Neural crest cell (in vitro differentiated cells): Measurements from ENCODE around the gene EVI5L. TPM values are rescaled to one million over a fixed set of nuclear protein-coding genes. Genes with fewer than 3 reads are reported as not detected.

Source experiments
- DNase-seq: peaks from one replicate; pipeline ENCODE4 v3.0.0; 2021; ENCODE audit warnings: low read depth, mixed read lengths, low spot score
- H3K27ac Mint-ChIP-seq: one replicate; pipeline ENCODE4 v1.8.0; 2021; ENCODE audit warnings: mild to moderate bottlenecking, mixed read lengths; ENCODE audit not compliant: unreplicated experiment
- H3K27me3 Mint-ChIP-seq: 2 replicates; pipeline ENCODE4 v1.8.0; 2021; ENCODE audit warnings: low read depth, mild to moderate bottlenecking, mixed read lengths
- H3K36me3 Mint-ChIP-seq: 2 replicates; pipeline ENCODE4 v1.8.0; 2021; ENCODE audit warnings: low read depth, mild to moderate bottlenecking, mixed read lengths
- H3K4me1 Mint-ChIP-seq: 2 replicates; pipeline ENCODE4 v1.8.0; 2021; ENCODE audit warnings: mixed read lengths
- H3K4me3 Mint-ChIP-seq: one replicate; pipeline ENCODE4 v1.8.0; 2021; ENCODE audit warnings: mild to moderate bottlenecking, mixed read lengths
- H3K9me3 Mint-ChIP-seq: 2 replicates; pipeline ENCODE4 v1.8.0; 2021; ENCODE audit warnings: mixed read lengths
- total RNA-seq: library from RNA; stranded (reverse); gene quantifications from 2 replicates; pipeline ENCODE4 v1.2.1, GENCODE V29; 2021
- TF ChIP-seq, protein P1 (sequence below): fragments of 200-600 bp; sonication (generic); conservative IDR thresholded peaks from 2 replicates; pipeline ENCODE4 v1.5.0; 2021; ENCODE audit warnings: antibody characterized with exemption, mild to moderate bottlenecking

The EVI5L gene
- total RNA-seq, 1 donor from 2014 or later: 19.5 TPM

- no peaks in the 10 kb centered on the region for H3K9me3 Mint-ChIP-seq
- no peak for DNase-seq
- H3K4me3 Mint-ChIP-seq: no peak overlapping the region
- TF ChIP-seq, protein P1, sequence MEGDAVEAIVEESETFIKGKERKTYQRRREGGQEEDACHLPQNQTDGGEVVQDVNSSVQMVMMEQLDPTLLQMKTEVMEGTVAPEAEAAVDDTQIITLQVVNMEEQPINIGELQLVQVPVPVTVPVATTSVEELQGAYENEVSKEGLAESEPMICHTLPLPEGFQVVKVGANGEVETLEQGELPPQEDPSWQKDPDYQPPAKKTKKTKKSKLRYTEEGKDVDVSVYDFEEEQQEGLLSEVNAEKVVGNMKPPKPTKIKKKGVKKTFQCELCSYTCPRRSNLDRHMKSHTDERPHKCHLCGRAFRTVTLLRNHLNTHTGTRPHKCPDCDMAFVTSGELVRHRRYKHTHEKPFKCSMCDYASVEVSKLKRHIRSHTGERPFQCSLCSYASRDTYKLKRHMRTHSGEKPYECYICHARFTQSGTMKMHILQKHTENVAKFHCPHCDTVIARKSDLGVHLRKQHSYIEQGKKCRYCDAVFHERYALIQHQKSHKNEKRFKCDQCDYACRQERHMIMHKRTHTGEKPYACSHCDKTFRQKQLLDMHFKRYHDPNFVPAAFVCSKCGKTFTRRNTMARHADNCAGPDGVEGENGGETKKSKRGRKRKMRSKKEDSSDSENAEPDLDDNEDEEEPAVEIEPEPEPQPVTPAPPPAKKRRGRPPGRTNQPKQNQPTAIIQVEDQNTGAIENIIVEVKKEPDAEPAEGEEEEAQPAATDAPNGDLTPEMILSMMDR: no peak
- H3K27ac Mint-ChIP-seq: no peak overlapping the region
- H3K36me3 Mint-ChIP-seq: no peaks in the 10 kb centered on the region
- H3K4me1 Mint-ChIP-seq: no peaks in the 10 kb centered on the region
- H3K27me3 Mint-ChIP-seq: no peaks in the 10 kb centered on the region
Measured at GRCh38 chr19:7845390-7846154, 15.6 kb downstream of the EVI5L start.

- Mint-ChIP-seq H3K36me3 (no peaks in the 10 kb centered on the region), H3K4me3 (no peak overlapping the region), H3K9me3 (no peaks in the 10 kb centered on the region), H3K4me1 (no peaks in the 10 kb centered on the region), H3K27me3 (no peaks in the 10 kb centered on the region), H3K27ac (no peak overlapping the region)
- DNase-seq: no peak
- TF ChIP-seq, protein P1: no peak
Measured at GRCh38 chr19:7846155-7846646, 16.2 kb downstream of the EVI5L start.

DNA sequence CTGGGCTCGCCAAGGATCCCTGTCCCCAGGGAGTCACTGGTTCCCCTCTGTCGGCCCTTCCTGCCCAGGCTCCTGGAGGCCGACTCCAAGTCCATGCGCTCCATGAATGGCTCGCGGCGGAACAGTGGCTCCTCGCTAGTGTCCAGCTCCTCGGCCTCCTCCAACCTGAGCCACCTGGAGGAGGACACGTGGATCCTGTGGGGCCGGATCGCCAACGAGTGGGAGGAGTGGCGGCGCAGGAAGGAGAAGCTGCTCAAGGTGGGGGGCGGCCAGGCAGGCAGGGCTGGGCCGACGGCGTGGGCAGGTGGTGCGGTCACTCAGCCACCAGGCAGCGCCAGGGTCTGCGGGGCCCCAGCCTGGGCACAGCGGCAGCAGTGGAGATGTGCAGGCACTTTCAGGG is 17.6 kb downstream of the EVI5L start:
- Mint-ChIP-seq H3K4me1 (no peaks in the 10 kb centered on the region), H3K4me3 (no peak overlapping the region), H3K27me3 (no peaks in the 10 kb centered on the region), H3K9me3 (no peaks in the 10 kb centered on the region), H3K27ac (no peak overlapping the region), H3K36me3 (no peaks in the 10 kb centered on the region)
- DNase-seq: no peak
- TF ChIP-seq, protein P1: no peak

DNA sequence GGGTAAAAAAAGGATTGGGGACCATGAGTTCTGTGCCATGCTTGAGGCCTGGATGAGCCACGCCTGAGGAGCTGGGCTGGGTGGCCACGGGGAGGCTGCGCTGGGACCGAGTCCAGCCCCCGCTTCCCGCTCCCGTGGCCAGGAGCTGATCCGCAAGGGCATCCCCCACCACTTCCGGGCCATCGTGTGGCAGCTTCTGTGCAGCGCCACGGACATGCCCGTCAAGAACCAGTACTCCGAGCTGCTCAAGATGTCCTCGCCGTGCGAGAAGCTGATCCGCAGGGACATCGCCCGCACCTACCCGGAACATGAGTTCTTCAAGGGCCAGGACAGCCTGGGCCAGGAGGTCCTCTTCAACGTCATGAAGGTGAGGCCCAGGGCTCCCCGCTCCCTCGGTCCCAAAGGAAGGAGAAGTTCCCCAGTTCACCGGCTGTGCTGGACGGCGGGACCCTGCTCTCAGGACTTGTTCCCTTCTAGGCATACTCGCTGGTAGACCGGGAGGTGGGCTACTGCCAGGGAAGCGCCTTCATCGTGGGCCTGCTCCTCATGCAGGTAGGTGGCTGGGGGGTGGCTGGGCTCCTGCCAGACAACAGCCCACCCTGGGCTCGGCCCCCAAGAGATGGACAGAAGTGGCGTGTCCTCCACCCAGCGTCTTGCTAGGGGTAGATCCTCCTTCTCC is 18.9 kb downstream of the EVI5L start:
- no peaks in the 10 kb centered on the region for H3K9me3 Mint-ChIP-seq
- H3K4me1 Mint-ChIP-seq: peaks cover 11% of the 10 kb centered on the region
- no peaks in the 10 kb centered on the region for H3K27me3 Mint-ChIP-seq
- no peaks in the 10 kb centered on the region for H3K36me3 Mint-ChIP-seq
- DNase-seq: no peak
- no peak overlapping the region for H3K27ac Mint-ChIP-seq
- no peak overlapping the region for H3K4me3 Mint-ChIP-seq
- TF ChIP-seq, protein P1: no peak

DNA sequence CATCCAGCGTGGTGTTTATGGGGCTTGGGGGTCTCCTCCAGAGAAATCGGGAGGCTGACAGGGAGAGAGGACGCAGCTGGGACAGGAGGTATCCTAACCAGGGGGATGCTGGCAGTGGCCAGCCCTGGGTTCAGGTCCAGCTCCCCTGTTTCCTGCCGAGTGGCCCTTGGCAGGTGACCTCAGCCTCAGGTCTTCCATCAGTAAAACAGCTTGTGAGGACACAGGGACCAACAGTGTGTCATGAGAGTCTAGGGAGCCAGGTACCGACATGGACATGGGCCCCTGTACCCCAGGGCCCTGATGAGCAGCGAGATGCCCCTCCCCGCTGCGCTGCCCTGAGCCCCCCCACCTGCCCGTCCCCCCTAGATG is 19.6 kb downstream of the EVI5L start:
- H3K27ac Mint-ChIP-seq: no peak overlapping the region
- H3K9me3 Mint-ChIP-seq: no peaks in the 10 kb centered on the region
- H3K4me1 Mint-ChIP-seq: peaks cover 11% of the 10 kb centered on the region
- no peaks in the 10 kb centered on the region for H3K36me3 Mint-ChIP-seq
- H3K27me3 Mint-ChIP-seq: peaks cover 4% of the 10 kb centered on the region
- TF ChIP-seq, protein P1: no peak
- no peak overlapping the region for H3K4me3 Mint-ChIP-seq
- no peak for DNase-seq
